Posterior cingulate gyrus (tissue), 11 donors: ENCODE measurements around the gene ETV1.

Experiments
- DNase-seq, 10 donors: peaks; one replicate each; pipeline versions ENCODE4 v3.0.0 to v3.0.0-alpha.2; 2020 to 2021; ENCODE audit warnings: mixed read lengths in 3 of 10
- intact Hi-C: fragments of 100-400 bp; cut with DNase I; formaldehyde crosslinking; loops from one replicate; pipeline ENCODE4 v1.15.1; 2023

Gene ETV1

GRCh38 chr7:13841284-13841683 is 148.2 kb downstream of the ETV1 start:
- intact Hi-C loops, result no loop called here
- no peak for DNase-seq
